ENCODE data around the gene PKP2. TPM values are rescaled to one million over a fixed set of nuclear protein-coding genes. Genes with fewer than 3 reads are reported as not detected.

The PKP2 gene
- not detected in 2 replicates for total RNA-seq

- intact Hi-C loops (cut with micrococcal nuclease): no loop called here
- no peaks in the 10 kb centered on the region for H3K9me3 Mint-ChIP-seq
- no peak within 1 kb of the TSS for H3K27ac Mint-ChIP-seq
- H3K36me3 Mint-ChIP-seq (ENCODE audit: low read depth): no peaks in the 10 kb centered on the region
- peak within 1 kb of the TSS; percentile 64 for H3K4me3 Mint-ChIP-seq
- peaks cover 6% of the 10 kb centered on the region for H3K4me1 Mint-ChIP-seq
- H3K27me3 Mint-ChIP-seq: peaks cover 48% of the 10 kb centered on the region
- DNase-seq: peak; percentile 63
Measured at GRCh38 chr12:32896432-32897280, at the start of gene PKP2. TSS of gene PKP2 (minus strand) at chr12:32896777. CDS start at chr12:32896731, 46 bp downstream.

- H3K4me1 Mint-ChIP-seq: no peaks in the 10 kb centered on the region
- H3K27ac Mint-ChIP-seq: no peak overlapping the region
- intact Hi-C loops (cut with micrococcal nuclease): no loop called here
- H3K36me3 Mint-ChIP-seq (ENCODE audit: low read depth): no peaks in the 10 kb centered on the region
- no peak for DNase-seq
- no peak overlapping the region for H3K4me3 Mint-ChIP-seq
- no peaks in the 10 kb centered on the region for H3K27me3 Mint-ChIP-seq
- no peaks in the 10 kb centered on the region for H3K9me3 Mint-ChIP-seq
Measured at GRCh38 chr12:32944195-32944594, 47.6 kb upstream of the PKP2 start.

GRCh38 chr12:32939801-32940200, 43.2 kb upstream of the PKP2 start:
- Mint-ChIP-seq H3K9me3 (no peaks in the 10 kb centered on the region), H3K27ac (no peak overlapping the region), H3K36me3 (ENCODE audit: low read depth) (no peaks in the 10 kb centered on the region), H3K4me3 (no peak overlapping the region), H3K27me3 (no peaks in the 10 kb centered on the region), H3K4me1 (no peaks in the 10 kb centered on the region)
- DNase-seq: no peak
- intact Hi-C loops (cut with micrococcal nuclease): no loop called here

GRCh38 chr12:32926963-32927362, 30.4 kb upstream of the PKP2 start:
- H3K27me3 Mint-ChIP-seq: no peaks in the 10 kb centered on the region
- H3K36me3 Mint-ChIP-seq (ENCODE audit: low read depth): no peaks in the 10 kb centered on the region
- H3K4me1 Mint-ChIP-seq: no peaks in the 10 kb centered on the region
- H3K9me3 Mint-ChIP-seq: no peaks in the 10 kb centered on the region
- H3K4me3 Mint-ChIP-seq: no peak overlapping the region
- DNase-seq: no peak
- intact Hi-C loops (cut with micrococcal nuclease): no loop called here
- no peak overlapping the region for H3K27ac Mint-ChIP-seq

- intact Hi-C loops (cut with micrococcal nuclease): no loop called here
- Mint-ChIP-seq H3K4me1 (no peaks in the 10 kb centered on the region), H3K36me3 (ENCODE audit: low read depth) (no peaks in the 10 kb centered on the region), H3K4me3 (no peak overlapping the region), H3K27me3 (no peaks in the 10 kb centered on the region), H3K9me3 (no peaks in the 10 kb centered on the region), H3K27ac (no peak overlapping the region)
- no peak for DNase-seq
Measured at GRCh38 chr12:32926356-32926755, 29.8 kb upstream of the PKP2 start.

- Mint-ChIP-seq H3K4me1 (no peaks in the 10 kb centered on the region), H3K27ac (no peak overlapping the region), H3K4me3 (no peak overlapping the region), H3K36me3 (ENCODE audit: low read depth) (no peaks in the 10 kb centered on the region), H3K9me3 (no peaks in the 10 kb centered on the region), H3K27me3 (peaks cover 2% of the 10 kb centered on the region)
- intact Hi-C loops (cut with micrococcal nuclease): no loop called here
- DNase-seq: no peak
Measured at GRCh38 chr12:32922546-32923297, 26.1 kb upstream of the PKP2 start.

- Mint-ChIP-seq H3K27me3 (peaks cover 2% of the 10 kb centered on the region), H3K9me3 (no peaks in the 10 kb centered on the region), H3K4me3 (no peak overlapping the region), H3K36me3 (ENCODE audit: low read depth) (no peaks in the 10 kb centered on the region), H3K4me1 (no peaks in the 10 kb centered on the region), H3K27ac (no peak overlapping the region)
- DNase-seq: no peak
- intact Hi-C loops (cut with micrococcal nuclease): no loop called here
Measured at GRCh38 chr12:32921397-32921796, 24.8 kb upstream of the PKP2 start.

GRCh38 chr12:32920506-32921085, 24.0 kb upstream of the PKP2 start:
- peaks cover 2% of the 10 kb centered on the region for H3K27me3 Mint-ChIP-seq
- intact Hi-C loops (cut with micrococcal nuclease): no loop called here
- H3K27ac Mint-ChIP-seq: no peak overlapping the region
- H3K36me3 Mint-ChIP-seq (ENCODE audit: low read depth): no peaks in the 10 kb centered on the region
- H3K4me1 Mint-ChIP-seq: no peaks in the 10 kb centered on the region
- no peak overlapping the region for H3K4me3 Mint-ChIP-seq
- DNase-seq: no peak
- H3K9me3 Mint-ChIP-seq: no peaks in the 10 kb centered on the region

- Mint-ChIP-seq H3K9me3 (no peaks in the 10 kb centered on the region), H3K4me3 (no peak overlapping the region), H3K27me3 (peaks cover 2% of the 10 kb centered on the region), H3K27ac (no peak overlapping the region), H3K36me3 (ENCODE audit: low read depth) (no peaks in the 10 kb centered on the region), H3K4me1 (no peaks in the 10 kb centered on the region)
- no peak for DNase-seq
- intact Hi-C loops (cut with micrococcal nuclease): loop anchor here (1.0 kb wide), 1 partner anchor 163 kb away; no protein-coding TSS in a partner anchor
Measured at GRCh38 chr12:32918890-32919801, 22.6 kb upstream of the PKP2 start.

- H3K36me3 Mint-ChIP-seq (ENCODE audit: low read depth): no peaks in the 10 kb centered on the region
- H3K27me3 Mint-ChIP-seq: peaks cover 4% of the 10 kb centered on the region
- no peak overlapping the region for H3K4me3 Mint-ChIP-seq
- H3K27ac Mint-ChIP-seq: no peak overlapping the region
- H3K4me1 Mint-ChIP-seq: no peaks in the 10 kb centered on the region
- intact Hi-C loops (cut with micrococcal nuclease): no loop called here
- DNase-seq: no peak
- H3K9me3 Mint-ChIP-seq: no peaks in the 10 kb centered on the region
Measured at GRCh38 chr12:32917094-32917611, 20.6 kb upstream of the PKP2 start.

GRCh38 chr12:32907898-32908476, 11.4 kb upstream of the PKP2 start:
- H3K27me3 Mint-ChIP-seq: peaks cover 2% of the 10 kb centered on the region
- DNase-seq: no peak
- no peaks in the 10 kb centered on the region for H3K4me1 Mint-ChIP-seq
- intact Hi-C loops (cut with micrococcal nuclease): no loop called here
- no peaks in the 10 kb centered on the region for H3K9me3 Mint-ChIP-seq
- H3K4me3 Mint-ChIP-seq: no peak overlapping the region
- no peaks in the 10 kb centered on the region for H3K36me3 Mint-ChIP-seq (ENCODE audit: low read depth)
- no peak overlapping the region for H3K27ac Mint-ChIP-seq

GRCh38 chr12:32907166-32907565, 10.6 kb upstream of the PKP2 start:
- Mint-ChIP-seq H3K4me1 (no peaks in the 10 kb centered on the region), H3K9me3 (no peaks in the 10 kb centered on the region), H3K36me3 (ENCODE audit: low read depth) (no peaks in the 10 kb centered on the region), H3K27me3 (peaks cover 2% of the 10 kb centered on the region), H3K27ac (no peak overlapping the region), H3K4me3 (no peak overlapping the region)
- DNase-seq: no peak
- intact Hi-C loops (cut with micrococcal nuclease): no loop called here

Measured in activated CD4-positive, alpha-beta T cell treated with anti-CD3 and anti-CD28 coated beads, Interleukin-2, amount 10 ng/mL, durations not matched to agents 24 days and 14 days (primary cell).